Globus pallidus (tissue), 1 donor: ENCODE results near the gene TRPV2.

Experiments used
- DNase-seq: peaks from one replicate; pipeline ENCODE4 v3.0.0-alpha.2; 2015; ENCODE audit warnings: low spot score

Gene TRPV2

GRCh38 chr17:16459271-16459670 lies 43.9 kb downstream of the TRPV2 start:
- no peak for DNase-seq

GRCh38 chr17:16459855-16460550 lies 44.6 kb downstream of the TRPV2 start:
- DNase-seq: no peak

GRCh38 chr17:16460796-16461605 lies 45.6 kb downstream of the TRPV2 start:
- no peak for DNase-seq

DNA sequence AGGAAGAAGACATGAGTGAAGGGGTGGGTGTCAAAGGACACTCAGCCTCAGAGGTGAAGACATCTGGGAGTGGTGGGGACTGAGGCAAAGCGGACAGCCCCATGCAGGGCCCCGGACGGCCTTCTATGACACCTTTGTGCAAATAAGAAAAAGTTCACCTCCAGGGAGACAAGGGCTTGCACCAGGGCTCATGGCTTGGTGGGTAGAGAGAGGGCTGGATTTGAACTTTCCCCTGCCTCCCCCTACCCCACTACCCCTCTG lies 46.2 kb downstream of the TRPV2 start:
- DNase-seq: no peak

DNA sequence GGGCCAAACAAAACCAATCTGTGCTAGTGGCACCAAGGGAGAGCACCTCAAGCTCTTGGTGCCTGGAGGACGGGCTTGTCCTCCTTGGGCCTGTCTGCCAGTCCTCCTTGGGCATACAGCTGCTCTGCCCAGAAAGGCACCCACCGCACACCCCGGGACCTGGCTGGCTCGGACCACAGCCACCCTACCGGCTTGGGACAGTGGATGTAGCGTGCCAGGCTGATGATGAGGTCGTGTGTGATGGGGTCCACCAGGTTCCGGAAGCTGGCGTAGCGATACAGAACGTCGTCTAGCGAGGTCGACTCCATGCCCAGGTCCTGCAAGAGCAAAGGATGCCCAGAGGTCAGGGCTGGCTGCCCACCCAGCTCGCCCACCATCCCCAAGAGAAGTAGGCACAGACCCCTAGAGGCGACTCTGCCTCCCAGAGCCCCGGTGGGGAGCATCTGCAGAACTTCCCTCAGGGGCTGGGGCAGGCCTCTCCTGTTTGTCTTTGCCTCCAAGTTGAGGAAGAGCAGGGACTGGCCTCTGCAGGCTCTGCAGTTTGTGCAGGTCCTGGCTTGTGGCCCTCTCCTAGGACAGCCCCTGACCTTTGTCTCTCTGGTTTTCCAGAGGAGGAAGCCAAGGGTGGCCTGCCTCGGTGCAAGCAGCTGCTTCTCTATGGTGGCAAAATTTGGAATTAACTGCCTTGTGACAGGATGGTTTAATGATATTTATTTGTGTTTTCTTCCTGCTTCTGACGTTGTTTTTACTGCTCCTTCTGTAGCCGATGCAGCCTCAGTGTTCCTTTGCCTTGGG lies 46.9 kb downstream of the TRPV2 start:
- no peak for DNase-seq

- no peak for DNase-seq
Measured at GRCh38 chr17:16463358-16464302, 48.3 kb downstream of the TRPV2 start.

- no peak for DNase-seq
Measured at GRCh38 chr17:16464303-16465051, 49.1 kb downstream of the TRPV2 start.

DNA sequence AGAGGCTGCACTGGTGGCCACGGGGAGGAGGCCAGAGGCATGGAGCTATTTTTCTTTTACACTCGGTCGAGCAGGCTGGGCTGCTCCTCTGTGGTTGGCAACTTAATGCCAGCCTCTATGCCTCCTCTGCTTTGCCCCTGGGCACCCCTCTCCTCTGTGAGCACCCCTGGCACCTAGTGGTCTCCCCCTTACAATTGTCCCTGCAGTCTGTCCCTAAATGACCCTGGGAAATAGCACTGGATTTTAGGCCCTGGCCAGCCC lies 49.6 kb downstream of the TRPV2 start:
- no peak for DNase-seq

DNA sequence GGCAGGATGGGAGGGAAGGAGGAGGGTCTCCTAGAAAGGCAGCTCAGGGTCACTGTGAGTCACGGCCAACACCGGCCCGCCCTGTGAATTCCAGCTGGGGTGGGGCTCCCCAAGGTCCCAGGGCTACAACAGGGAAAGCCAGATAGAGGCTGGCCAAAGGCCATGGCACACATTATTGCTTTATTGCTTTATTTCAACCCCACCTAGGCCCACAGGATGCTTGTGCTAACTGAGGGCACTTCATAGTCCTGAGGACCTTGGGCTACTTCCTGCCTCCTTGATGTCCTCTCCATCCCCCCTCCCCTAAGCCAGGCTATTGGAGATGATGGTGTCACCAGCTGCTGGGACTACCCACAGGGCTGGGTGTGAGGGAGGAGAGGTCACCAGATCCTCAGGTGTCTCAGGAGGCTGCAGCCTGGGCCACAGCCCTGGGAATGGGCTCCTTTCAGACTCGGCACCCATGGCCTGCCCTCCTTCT lies 50.5 kb downstream of the TRPV2 start:
- no peak for DNase-seq

DNA sequence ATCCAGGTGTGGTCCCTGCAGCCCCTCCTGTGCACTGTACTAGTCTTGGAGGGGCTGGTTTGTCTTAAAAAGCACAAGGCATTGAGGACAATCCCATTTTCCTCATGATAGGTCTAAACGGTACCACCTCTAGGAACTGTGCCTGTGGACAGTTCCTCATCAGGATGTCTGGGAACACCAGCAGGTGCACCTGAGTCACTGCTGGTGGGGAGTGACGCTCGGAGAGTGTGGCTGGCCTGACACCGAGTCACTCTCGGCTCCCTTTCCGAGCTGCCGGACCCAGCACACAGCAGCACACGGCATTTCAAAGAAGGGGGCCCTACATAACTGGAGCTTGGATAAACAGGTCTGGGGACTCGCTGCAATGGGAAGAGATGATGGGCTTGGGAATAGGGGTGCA lies 51.0 kb downstream of the TRPV2 start:
- no peak for DNase-seq

- DNase-seq: no peak
Measured at GRCh38 chr17:16467044-16467443, 51.7 kb downstream of the TRPV2 start.

- DNase-seq: no peak
Measured at GRCh38 chr17:16467886-16468285, 52.5 kb downstream of the TRPV2 start.

GRCh38 chr17:16468428-16468992 lies 53.1 kb downstream of the TRPV2 start:
- no peak for DNase-seq

DNA sequence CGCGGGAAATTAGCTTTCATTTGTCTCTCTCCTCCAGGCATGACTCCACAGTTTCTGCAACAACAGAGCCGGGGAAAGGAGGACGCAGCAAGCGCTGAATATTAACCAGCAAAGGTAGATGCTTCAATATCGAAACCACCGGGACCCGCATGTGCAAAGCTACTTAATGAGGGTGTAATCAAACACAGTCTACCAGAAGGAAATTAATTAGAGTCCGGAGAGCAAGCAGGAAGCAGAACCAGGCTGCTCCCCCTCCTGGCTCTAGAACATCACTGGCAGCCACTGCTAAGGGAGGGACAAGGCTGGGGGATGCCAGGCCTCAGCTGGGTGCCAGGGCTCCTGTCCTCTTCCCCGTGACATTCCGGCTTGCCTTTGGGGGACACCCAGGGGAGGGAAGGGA lies 54.9 kb downstream of the TRPV2 start:
- DNase-seq: peak; percentile 37

DNA sequence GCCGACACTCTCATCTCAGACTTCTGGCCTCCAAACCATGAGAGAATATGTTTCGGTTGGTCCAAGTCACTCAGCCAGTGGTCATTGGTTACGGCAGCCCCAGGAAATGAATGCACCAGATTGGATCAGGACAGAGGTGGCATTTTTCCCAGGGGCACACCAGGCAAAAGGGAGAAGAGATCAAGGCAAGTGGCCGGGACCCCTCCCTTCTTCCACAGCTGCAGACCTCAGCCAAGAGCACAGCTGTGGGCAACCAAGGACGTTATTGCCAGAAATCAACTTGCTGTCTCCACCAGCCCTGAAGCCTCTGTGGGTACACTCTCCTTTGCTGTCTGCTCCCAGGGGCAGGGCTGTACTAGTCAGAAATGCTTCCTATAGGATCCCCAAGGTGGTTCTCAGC lies 55.9 kb downstream of the TRPV2 start:
- DNase-seq: no peak

DNA sequence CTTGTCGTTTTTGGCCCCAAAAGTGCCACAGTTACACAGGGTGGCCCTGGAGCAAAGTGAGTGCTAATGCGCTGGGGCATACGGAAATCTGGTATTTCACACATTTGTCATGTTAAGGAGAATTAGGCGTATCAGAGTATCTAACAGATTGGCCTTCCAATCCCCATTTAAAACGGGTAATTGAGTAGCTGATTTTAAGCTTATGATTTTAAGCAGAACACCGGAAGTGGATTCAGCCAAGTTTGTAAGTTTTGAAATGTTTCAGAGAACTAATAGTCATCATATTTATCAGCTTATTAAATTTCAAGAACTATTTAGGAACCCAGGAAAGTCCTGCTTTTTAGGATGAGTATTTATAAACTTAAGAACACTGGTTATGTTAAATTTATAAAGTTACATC lies 57.2 kb downstream of the TRPV2 start:
- DNase-seq: no peak

GRCh38 chr17:16473044-16474011 lies 58.0 kb downstream of the TRPV2 start:
- no peak for DNase-seq

GRCh38 chr17:16474012-16474725 lies 58.8 kb downstream of the TRPV2 start:
- DNase-seq: no peak

DNA sequence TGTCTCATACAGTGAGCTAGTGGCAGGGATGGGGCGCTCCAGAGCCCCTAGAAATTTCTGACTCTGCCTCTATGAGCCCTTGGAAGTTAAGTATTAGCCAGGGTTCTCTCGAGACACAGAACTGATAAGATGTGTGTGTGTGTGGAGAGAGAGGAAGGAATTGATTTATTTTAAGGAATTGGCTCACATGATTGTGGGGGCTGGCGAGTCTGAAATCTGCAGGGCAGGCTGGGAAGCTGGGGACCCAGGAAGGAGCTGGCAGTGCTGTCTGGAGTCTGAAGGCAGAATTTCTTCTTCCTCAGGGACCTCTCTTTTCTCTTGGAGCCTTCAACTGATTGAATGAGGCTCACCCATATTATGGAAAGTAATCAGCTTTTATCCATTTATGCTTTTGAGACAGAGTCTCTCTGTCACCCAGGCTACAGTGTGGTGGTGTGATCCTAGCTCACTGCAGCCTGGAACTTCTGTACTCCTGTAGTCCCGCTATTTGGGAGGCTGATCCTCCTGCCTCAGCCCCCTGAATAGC lies 59.9 kb downstream of the TRPV2 start:
- DNase-seq: no peak
